NT2/D1 (cell line): ENCODE results near the gene TMEM134.
A peak's percentile ranks its signal among the peaks of the same experiment; 100 is the strongest.

Source experiments
- DNase-seq: peaks from one replicate; pipeline ENCODE4 v3.0.0-alpha.2; 2011; ENCODE audit warnings: low read depth, low spot score
- H3K27me3 ChIP-seq: 2 replicates; pipeline ENCODE4 v1.6.0; 2011; ENCODE audit warnings: mild to moderate bottlenecking; ENCODE audit not compliant: insufficient read length, insufficient read depth
- H3K36me3 ChIP-seq: 2 replicates; pipeline ENCODE4 v1.6.1; 2011; ENCODE audit warnings: mild to moderate bottlenecking, low read length, mixed read lengths; ENCODE audit not compliant: insufficient read depth, insufficient read length
- H3K4me1 ChIP-seq: 2 replicates; pipeline ENCODE4 v1.5.1; 2011; ENCODE audit not compliant: insufficient read depth, insufficient read length
- H3K4me3 ChIP-seq: 2 replicates; pipeline ENCODE4 v1.5.1; 2011; ENCODE audit warnings: low read depth; ENCODE audit not compliant: insufficient read length
- H3K9ac ChIP-seq: 2 replicates; pipeline ENCODE4 v1.6.0; 2011; ENCODE audit warnings: low read depth; ENCODE audit not compliant: insufficient read length
- H3K9me3 ChIP-seq: 2 replicates; pipeline ENCODE4 v1.5.1; 2011; ENCODE audit warnings: mild to moderate bottlenecking, low read length; ENCODE audit not compliant: insufficient read depth
- SUZ12 ChIP-seq: IDR thresholded peaks from 2 replicates; pipeline ENCODE4 v1.6.1; 2011; ENCODE audit not compliant: insufficient read length, insufficient read depth; ENCODE audit errors: extremely low read depth
- YY1 ChIP-seq: IDR thresholded peaks from 2 replicates; pipeline ENCODE4 v1.6.1; 2011; ENCODE audit not compliant: insufficient read length, insufficient read depth
- ZNF274 ChIP-seq: IDR thresholded peaks from 2 replicates; pipeline ENCODE4 v1.6.1; 2011; ENCODE audit warnings: mild to moderate bottlenecking, low read depth, low read length

TMEM134 gene

DNA sequence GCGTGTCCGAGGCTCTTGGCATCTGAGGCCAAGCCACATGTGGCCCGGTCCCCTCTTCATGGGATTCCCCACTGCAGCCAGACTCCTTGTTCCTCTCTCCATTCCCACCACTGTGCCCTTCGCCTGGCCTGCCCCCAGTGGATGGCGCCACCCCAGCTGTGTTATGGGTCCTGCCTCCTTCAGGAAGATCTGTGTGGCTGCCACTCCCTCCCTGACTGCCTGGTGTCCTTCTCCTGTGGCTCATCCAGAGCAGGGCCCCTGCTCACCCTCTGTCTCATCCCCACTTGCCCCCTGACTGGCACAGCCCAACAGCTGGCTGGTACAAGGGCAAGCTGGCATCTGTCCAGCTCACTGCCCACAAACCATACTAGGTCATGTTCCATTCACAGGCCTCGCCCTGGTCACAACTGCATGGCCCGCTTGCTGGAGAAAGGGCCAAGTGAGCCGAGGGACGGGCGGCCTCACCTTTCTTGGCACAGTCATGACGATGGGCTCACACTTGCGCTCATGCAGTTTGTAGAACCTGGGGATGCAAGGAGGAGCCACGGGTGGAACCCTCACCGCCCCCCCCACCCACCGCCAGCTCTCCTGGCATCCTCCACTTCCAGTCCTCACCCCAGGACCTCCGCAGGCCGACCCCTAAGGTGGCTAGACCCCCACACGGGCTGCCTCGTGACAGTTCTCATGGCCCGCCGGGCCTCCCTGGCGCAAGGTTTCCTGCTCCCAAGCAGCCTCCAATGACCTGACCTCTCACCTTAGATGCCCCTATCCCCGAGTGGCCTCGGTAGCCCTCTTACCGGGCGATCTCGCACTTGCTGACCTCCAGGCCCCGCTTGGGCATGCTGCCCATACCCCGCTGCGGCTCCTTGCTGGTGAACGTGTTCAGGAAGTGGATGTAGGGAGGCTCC, 29.5 kb downstream of the TMEM134 start:
- Histone ChIP-seq H3K36me3 (peaks cover 74% of the 10 kb centered on the region), H3K4me3 (no peak overlapping the region), H3K4me1 (peaks cover 59% of the 10 kb centered on the region), H3K9me3 (no peaks in the 10 kb centered on the region), H3K27me3 (no peaks in the 10 kb centered on the region), H3K9ac (peak overlapping the region; percentile 43)
- TF ChIP-seq YY1 (no peak), ZNF274 (no peak), SUZ12 (no peak)
- no peak for DNase-seq

DNA sequence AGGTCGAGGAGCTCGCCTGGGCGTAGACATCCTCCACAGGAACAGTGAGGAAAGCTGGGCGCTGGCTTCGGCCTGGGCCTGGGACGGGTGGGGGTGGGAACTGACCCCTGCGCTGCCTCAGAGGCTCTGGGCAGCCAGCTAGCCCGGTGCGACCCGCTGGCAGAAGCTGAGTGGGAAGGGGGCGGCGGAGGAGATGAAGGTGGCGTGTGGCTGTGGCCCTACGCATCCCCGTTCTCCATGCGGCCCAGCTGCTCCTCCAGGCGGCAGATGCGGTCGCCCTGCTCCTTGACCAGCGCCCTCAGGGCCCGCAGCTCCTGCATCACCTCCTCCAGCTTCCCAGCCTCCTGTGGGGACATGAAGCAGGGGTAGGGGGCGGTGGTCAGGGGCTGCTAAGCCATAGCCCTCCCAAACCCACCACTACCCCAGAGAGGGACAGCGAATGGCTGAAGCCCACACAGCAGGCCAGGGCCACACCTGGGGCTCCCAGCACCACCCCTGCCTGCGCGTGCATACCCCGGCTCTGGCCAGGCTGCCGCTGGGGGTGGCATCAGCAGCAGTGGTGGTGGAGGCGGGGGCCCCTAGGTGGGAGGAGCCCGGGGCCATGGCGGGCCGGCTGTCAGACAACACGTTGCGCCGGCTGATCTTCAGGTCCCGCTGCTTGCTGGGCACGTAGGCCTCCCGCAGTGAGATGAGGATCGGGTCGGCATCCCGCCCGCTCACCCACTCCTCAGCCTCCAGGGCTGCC, 30.7 kb downstream of the TMEM134 start:
- Histone ChIP-seq H3K9me3 (no peaks in the 10 kb centered on the region), H3K36me3 (peaks cover 86% of the 10 kb centered on the region), H3K9ac (peak overlapping the region; percentile 33), H3K4me3 (no peak overlapping the region), H3K27me3 (no peaks in the 10 kb centered on the region), H3K4me1 (peaks cover 63% of the 10 kb centered on the region)
- DNase-seq, result no peak
- TF ChIP-seq YY1 (no peak), ZNF274 (no peak), SUZ12 (no peak)

DNA sequence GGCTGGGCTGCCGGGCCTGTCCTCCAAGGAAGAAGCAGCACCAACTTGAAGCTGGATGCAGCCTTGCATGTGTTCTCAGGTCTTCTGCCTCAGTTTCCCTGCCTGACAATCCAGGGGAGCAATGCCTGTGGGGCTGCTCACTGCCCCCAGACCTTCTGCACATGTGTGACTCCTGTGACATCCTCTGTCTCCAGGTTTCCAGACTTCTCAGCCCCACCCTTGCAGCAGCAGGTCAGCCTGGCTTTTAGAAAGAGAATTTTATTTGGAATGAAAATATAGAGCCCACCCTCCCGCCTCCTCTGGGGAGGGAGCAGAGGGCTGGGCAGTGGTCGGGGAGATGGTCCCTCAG, 31.3 kb downstream of the TMEM134 start:
- Histone ChIP-seq H3K9me3 (no peaks in the 10 kb centered on the region), H3K27me3 (no peaks in the 10 kb centered on the region), H3K36me3 (peaks cover 91% of the 10 kb centered on the region), H3K4me1 (peaks cover 61% of the 10 kb centered on the region), H3K9ac (peak overlapping the region; percentile 62), H3K4me3 (no peak overlapping the region)
- no peak for DNase-seq
- no peak for TF ChIP-seq ZNF274
- TF ChIP-seq SUZ12, result no peak
- no peak for TF ChIP-seq YY1

DNA sequence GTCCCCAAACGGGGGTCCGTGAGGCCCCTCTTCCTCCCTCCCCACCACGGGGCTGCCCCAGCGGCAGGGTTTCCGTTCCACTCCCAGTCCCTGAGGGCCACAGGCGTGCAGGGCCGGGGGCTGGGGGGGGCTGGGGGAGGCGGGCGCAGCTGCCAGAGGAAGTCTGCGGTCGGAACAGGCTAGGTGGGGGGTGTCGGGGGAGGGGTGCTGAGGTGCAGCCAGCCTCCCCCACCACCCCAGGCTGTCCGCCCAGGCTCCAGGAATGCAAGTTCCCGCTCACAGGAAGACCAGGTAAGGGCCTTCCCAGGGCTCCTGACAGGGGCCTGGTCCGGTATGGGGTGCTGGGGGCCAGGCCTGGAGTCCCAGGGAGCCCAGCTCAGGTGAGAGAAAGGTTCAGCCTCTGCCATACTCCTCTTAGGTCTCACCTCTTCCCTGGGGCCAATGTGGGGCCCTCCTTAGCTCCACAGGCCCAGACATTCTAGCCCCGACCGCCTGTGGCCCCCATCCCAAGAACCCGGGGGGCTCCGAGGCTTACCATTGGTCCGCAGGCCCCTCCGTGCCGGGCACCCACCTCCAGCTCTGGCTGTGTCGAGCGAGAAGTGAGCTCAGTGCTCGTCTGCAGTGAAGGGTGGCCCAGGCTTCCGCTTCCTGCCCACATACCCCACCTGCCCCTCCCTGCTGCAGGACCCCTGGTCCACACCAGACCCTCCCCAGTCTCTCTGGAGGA, 31.8 kb downstream of the TMEM134 start, which contains the start of gene PTPRCAP:
Gene PTPRCAP (minus strand): TSS at position 601 of the 727 bp plus-strand sequence. CDS start 63 bp downstream, at position 538.
- H3K36me3 ChIP-seq, result peaks cover 93% of the 10 kb centered on the region
- TF ChIP-seq SUZ12 (no peak), ZNF274 (no peak), YY1 (no peak)
- peak within 1 kb of the TSS; percentile 84 for H3K9ac ChIP-seq
- no peaks in the 10 kb centered on the region for H3K27me3 ChIP-seq
- peaks cover 56% of the 10 kb centered on the region for H3K4me1 ChIP-seq
- H3K9me3 ChIP-seq, result no peaks in the 10 kb centered on the region
- no peak within 1 kb of the TSS for H3K4me3 ChIP-seq
- no peak for DNase-seq

DNA sequence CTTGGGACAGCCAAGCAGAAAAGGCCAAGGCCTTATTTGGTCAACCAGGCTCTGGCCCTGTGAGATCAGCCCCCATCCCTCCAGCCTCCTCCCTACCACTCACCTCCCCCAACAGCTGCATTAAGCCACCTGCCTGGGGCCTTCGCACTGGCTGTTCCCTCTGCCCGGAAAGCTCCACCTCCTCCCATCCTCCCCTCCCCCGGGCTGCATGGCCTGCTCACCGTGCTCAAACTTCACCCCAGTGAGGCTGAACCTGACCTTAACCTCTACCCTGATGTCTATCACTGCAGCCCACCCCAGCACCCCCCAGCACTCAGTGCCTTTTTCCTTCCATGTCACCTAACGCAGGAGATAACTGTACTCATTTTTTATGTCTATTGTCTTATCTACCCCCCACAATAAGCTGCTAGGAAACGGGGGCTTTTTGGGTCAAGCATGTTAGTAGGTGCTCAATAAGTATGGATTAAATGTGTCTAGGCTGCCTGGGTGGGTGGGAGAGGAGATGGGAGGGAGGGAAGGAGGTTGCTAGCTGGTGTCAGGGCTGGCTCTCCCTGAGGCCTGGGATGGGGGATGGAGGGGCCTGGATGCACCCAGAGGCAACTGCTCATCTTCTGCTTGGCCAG, 32.5 kb downstream of the TMEM134 start:
- H3K9ac ChIP-seq, result peak overlapping the region; percentile 84
- H3K36me3 ChIP-seq, result peaks cover 93% of the 10 kb centered on the region
- peaks cover 50% of the 10 kb centered on the region for H3K4me1 ChIP-seq
- TF ChIP-seq ZNF274, result no peak
- peak; percentile 31 for TF ChIP-seq YY1
- no peak overlapping the region for H3K4me3 ChIP-seq
- no peaks in the 10 kb centered on the region for H3K27me3 ChIP-seq
- no peaks in the 10 kb centered on the region for H3K9me3 ChIP-seq
- peak; percentile 90 for DNase-seq

DNA sequence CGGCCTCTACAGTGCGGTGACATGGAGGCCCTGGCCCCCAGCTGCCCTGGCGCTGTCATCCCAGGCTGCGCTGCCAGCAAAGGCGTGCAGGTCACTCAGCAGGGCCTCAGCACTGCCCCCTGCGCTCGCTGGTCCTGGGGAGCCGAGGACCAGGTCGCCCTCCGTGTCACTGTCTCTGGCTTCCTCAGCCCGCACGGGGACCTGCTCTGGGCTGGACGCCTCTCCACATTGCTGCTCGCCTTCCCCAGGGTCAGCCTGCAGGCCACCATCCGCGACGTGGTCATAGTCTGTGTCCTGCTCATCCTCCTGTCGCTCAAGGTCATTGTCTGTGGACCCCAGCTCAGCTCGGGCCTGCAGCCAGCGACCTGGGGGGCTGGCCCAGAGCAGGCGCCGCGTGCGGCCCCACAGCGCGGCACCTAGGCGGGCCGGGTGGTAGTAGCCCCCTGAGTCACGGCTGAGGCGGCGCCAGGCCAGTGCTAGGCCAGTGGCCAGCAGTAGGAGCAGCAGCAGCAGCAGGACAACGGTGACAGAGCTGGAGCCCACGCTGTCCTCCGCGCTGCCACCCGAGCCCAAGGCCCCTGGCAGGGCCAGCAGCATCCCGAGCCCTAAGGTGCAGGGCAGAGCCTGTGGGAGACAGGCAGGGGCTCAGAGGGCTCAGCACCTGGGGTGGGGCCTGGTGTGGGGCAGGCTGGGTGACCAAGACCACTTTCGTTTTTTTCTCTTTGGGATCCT, 33.2 kb downstream of the TMEM134 start:
- Histone ChIP-seq H3K36me3 (peaks cover 94% of the 10 kb centered on the region), H3K9me3 (no peaks in the 10 kb centered on the region), H3K4me1 (peaks cover 50% of the 10 kb centered on the region), H3K27me3 (no peaks in the 10 kb centered on the region), H3K4me3 (no peak overlapping the region), H3K9ac (peak overlapping the region; percentile 72)
- TF ChIP-seq YY1 (no peak), SUZ12 (no peak), ZNF274 (no peak)
- no peak for DNase-seq
